HepG2 (cell line): ENCODE results near the gene KCNAB3. TPM values are rescaled to one million over a fixed set of nuclear protein-coding genes. Genes with fewer than 3 reads are reported as not detected.

Experiments
- BCLAF1 ChIP-seq: fragments of 450-650 bp; IDR thresholded peaks from 2 replicates; pipeline ENCODE4 v1.6.1; 2017; ENCODE audit warnings: mild to moderate bottlenecking
- FOXC1 ChIP-seq: sonication (generic); formaldehyde crosslinking; IDR thresholded peaks from 2 replicates; pipeline ENCODE4 v1.8.0; 2022; ENCODE audit warnings: mild to moderate bottlenecking, missing genetic modification reagents, borderline replicate concordance
- GLI4 ChIP-seq: sonication (generic); formaldehyde crosslinking; IDR thresholded peaks from 2 replicates; pipeline ENCODE4 v1.5.1; 2020; ENCODE audit warnings: missing genetic modification reagents, mild to moderate bottlenecking, moderate library complexity, borderline replicate concordance
- HIVEP1 ChIP-seq: sonication (generic); formaldehyde crosslinking; IDR thresholded peaks from 2 replicates; pipeline ENCODE4 v1.4.0; 2020; ENCODE audit warnings: mild to moderate bottlenecking, missing genetic modification reagents
- JUNB ChIP-seq: sonication (generic); formaldehyde crosslinking; IDR thresholded peaks from 2 replicates; pipeline ENCODE4 v1.8.0; 2022; ENCODE audit warnings: missing genetic modification reagents, mild to moderate bottlenecking, borderline replicate concordance
- KDM6A ChIP-seq: IDR thresholded peaks from 2 replicates; pipeline ENCODE4 v1.6.1; 2016; ENCODE audit warnings: low read depth
- MEIS1 ChIP-seq: sonication (generic); formaldehyde crosslinking; IDR thresholded peaks from 2 replicates; pipeline ENCODE4 v1.9.0; 2021; ENCODE audit warnings: mild to moderate bottlenecking, missing genetic modification reagents, moderate library complexity, borderline replicate concordance
- PRDM10 ChIP-seq: sonication (generic); formaldehyde crosslinking; IDR thresholded peaks from 2 replicates; pipeline ENCODE4 v1.4.0; 2020; ENCODE audit warnings: low read depth, missing genetic modification reagents
- SNRNP70 ChIP-seq: fragments of 200-400 bp; formaldehyde crosslinking; IDR thresholded peaks from 2 replicates; pipeline ENCODE4 v1.6.1; 2017; ENCODE audit warnings: mild to moderate bottlenecking, low read depth, low read length, moderate library complexity
- SUZ12 ChIP-seq: fragments of 150-350 bp; IDR thresholded peaks from 2 replicates; pipeline ENCODE4 v1.6.1; 2014; ENCODE audit warnings: low read depth, low read length
- THAP11 ChIP-seq: IDR thresholded peaks from 2 replicates; pipeline ENCODE4 v1.6.1; 2016; ENCODE audit warnings: missing biosample characterization, missing genetic modification reagents
- ZNF329 ChIP-seq: sonication (generic); formaldehyde crosslinking; IDR thresholded peaks from 2 replicates; pipeline ENCODE4 v1.9.0; 2021; ENCODE audit warnings: low read depth, mild to moderate bottlenecking, missing genetic modification reagents
- ZNF549 ChIP-seq: sonication (generic); formaldehyde crosslinking; IDR thresholded peaks from 2 replicates; pipeline ENCODE4 v1.5.0; 2020; ENCODE audit warnings: missing genetic modification reagents
- ZNF749 ChIP-seq: sonication (generic); formaldehyde crosslinking; IDR thresholded peaks from 2 replicates; pipeline ENCODE4 v1.8.0; 2022; ENCODE audit warnings: mild to moderate bottlenecking, missing genetic modification reagents, moderate library complexity, borderline replicate concordance
- polyA plus RNA-seq, 8 experiments: library from polyadenylated mRNA; depleted of rRNA in 3 of 8; stranded (reverse) in 7 of 8; unstranded in 1 of 8; fragments of >200 nt; fragmentation: Illumina TruSeq in 4 of 8; extraction: Trizol in 4 of 8; gene quantifications; 2 replicates each; pipeline versions ENCODE4 v1.2.1 to v1.2.3, GENCODE V29; 2011 to 2016; ENCODE audit warnings: low read depth in 4 of 8, missing spikeins in 1 of 8, mixed read lengths in 1 of 8; ENCODE audit not compliant: insufficient read depth in 1 of 8
- total RNA-seq, 5 experiments: library from RNA; depleted of rRNA; stranded (reverse); fragments of >200 nt; fragmentation: Illumina TruSeq; extraction: Trizol; gene quantifications; 2 replicates each; pipeline ENCODE4 v1.2.3, GENCODE V29; 2016; ENCODE audit warnings: low read depth in 1 of 5
- TF ChIP-seq, protein P1 (sequence below): sonication (generic); formaldehyde crosslinking; IDR thresholded peaks from 2 replicates; pipeline ENCODE4 v1.5.1; 2020; ENCODE audit warnings: mild to moderate bottlenecking, missing genetic modification reagents, moderate library complexity
- TF ChIP-seq, protein P2 (sequence below): IDR thresholded peaks from 2 replicates; pipeline ENCODE4 v1.6.1; 2012; ENCODE audit warnings: low read depth, low read length, improper control_type of control experiment

Gene KCNAB3
- total and polyA plus RNA-seq, 2 of the 13 experiments (the other 11 are each of a cell fraction or from before 2014, with no cell fraction given), result 0.29 to 0.88 TPM

DNA sequence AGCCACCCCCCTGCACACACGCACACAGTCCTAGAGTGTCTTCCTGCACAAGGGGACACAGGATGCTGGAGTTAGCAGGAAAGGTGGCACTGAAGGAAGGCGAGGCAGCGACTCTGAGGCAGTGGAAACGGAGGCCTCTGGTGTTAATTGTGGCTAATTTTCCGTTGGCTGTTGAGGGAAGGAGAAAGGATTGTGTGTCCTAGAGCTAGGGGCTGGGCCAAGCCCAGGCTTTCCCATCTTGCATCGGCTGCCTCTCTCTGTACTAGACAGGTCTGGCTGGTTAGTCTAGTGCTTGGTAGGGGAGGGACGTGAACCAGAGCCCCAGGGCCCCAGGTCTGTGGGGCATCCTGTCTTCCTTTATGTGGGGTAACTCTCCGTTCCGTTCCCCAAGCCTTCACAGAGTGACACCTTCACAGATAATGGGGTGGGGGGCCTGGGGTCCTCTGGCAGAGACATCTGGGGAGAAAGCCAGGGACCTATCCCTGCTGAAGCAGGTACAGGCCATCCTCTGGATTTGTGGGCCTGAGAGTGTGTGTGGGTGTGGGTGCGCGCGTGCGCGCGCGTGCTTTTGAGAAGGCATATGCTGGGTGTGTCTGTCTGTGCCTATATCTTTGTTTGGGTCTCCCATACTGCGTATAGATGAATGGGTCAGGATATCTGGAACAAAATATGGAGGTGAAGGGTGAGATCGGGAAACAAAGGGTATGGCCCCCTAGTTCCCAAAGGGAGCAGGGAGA is 41.3 kb downstream of the KCNAB3 start, which contains the start of gene CHD3 (continued):
- TF ChIP-seq BCLAF1 (no peak), SUZ12 (no peak), THAP11 (0 out of 2 replicates have a peak, but pooled peaks have one; percentile 11), SNRNP70 (no peak), GLI4 (no peak), ZNF749 (no peak), PRDM10 (CRISPR knock-in tag) (no peak), FOXC1 (CRISPR knock-in tag) (no peak; the same call in 1 of the 2 replicates), ZNF329 (CRISPR knock-in tag) (no peak), KDM6A (CRISPR knock-in tag) (no peak), MEIS1 (no peak), HIVEP1 (CRISPR knock-in tag) (peak; percentile 37; the same call in 1 of the 2 replicates), JUNB (0 out of 2 replicates have a peak, but pooled peaks have one; percentile 37), ZNF549 (CRISPR knock-in tag) (no peak)
- TF ChIP-seq, protein P1, sequence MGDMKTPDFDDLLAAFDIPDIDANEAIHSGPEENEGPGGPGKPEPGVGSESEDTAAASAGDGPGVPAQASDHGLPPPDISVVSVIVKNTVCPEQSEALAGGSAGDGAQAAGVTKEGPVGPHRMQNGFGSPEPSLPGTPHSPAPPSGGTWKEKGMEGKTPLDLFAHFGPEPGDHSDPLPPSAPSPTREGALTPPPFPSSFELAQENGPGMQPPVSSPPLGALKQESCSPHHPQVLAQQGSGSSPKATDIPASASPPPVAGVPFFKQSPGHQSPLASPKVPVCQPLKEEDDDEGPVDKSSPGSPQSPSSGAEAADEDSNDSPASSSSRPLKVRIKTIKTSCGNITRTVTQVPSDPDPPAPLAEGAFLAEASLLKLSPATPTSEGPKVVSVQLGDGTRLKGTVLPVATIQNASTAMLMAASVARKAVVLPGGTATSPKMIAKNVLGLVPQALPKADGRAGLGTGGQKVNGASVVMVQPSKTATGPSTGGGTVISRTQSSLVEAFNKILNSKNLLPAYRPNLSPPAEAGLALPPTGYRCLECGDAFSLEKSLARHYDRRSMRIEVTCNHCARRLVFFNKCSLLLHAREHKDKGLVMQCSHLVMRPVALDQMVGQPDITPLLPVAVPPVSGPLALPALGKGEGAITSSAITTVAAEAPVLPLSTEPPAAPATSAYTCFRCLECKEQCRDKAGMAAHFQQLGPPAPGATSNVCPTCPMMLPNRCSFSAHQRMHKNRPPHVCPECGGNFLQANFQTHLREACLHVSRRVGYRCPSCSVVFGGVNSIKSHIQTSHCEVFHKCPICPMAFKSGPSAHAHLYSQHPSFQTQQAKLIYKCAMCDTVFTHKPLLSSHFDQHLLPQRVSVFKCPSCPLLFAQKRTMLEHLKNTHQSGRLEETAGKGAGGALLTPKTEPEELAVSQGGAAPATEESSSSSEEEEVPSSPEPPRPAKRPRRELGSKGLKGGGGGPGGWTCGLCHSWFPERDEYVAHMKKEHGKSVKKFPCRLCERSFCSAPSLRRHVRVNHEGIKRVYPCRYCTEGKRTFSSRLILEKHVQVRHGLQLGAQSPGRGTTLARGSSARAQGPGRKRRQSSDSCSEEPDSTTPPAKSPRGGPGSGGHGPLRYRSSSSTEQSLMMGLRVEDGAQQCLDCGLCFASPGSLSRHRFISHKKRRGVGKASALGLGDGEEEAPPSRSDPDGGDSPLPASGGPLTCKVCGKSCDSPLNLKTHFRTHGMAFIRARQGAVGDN, result peak; percentile 68
- TF ChIP-seq, protein P2, sequence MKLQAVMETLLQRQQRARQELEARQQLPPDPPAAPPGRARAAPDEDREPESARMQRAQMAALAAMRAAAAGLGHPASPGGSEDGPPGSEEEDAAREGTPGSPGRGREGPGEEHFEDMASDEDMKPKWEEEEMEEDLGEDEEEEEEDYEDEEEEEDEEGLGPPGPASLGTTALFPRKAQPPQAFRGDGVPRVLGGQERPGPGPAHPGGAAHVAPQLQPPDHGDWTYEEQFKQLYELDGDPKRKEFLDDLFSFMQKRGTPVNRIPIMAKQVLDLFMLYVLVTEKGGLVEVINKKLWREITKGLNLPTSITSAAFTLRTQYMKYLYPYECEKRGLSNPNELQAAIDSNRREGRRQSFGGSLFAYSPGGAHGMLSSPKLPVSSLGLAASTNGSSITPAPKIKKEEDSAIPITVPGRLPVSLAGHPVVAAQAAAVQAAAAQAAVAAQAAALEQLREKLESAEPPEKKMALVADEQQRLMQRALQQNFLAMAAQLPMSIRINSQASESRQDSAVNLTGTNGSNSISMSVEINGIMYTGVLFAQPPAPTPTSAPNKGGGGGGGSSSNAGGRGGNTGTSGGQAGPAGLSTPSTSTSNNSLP, result no peak
